GM21367 (cell line): Measurements from ENCODE around the gene PCED1A.
"Not testable (repeated sequence)": the region's sequence is repeated elsewhere in the genome, so short reads cannot be mapped to it uniquely, and the experiment has no call there.

Experiments
- ATAC-seq: cut with Tn5 transposase; IDR thresholded peaks from one replicate; pipeline ENCODE4 v1.9.1; 2021; ENCODE audit not compliant: unreplicated experiment

Gene PCED1A

GRCh38 chr20:2834401-2835110 is 5.9 kb downstream of the PCED1A start:
- ATAC-seq: no peak

- ATAC-seq: no peak
Measured at GRCh38 chr20:2833761-2834160, 6.7 kb downstream of the PCED1A start.

- not testable (repeated sequence) for ATAC-seq
Measured at GRCh38 chr20:2831206-2831605, 9.2 kb downstream of the PCED1A start.

GRCh38 chr20:2829376-2829775 is 11.1 kb downstream of the PCED1A start:
- ATAC-seq: no peak

- no peak for ATAC-seq
Measured at GRCh38 chr20:2826655-2827054, 13.8 kb downstream of the PCED1A start.

- ATAC-seq: no peak
Measured at GRCh38 chr20:2825761-2826160, 14.7 kb downstream of the PCED1A start.

GRCh38 chr20:2822073-2822472 is 18.4 kb downstream of the PCED1A start:
- no peak for ATAC-seq

- ATAC-seq: no peak
Measured at GRCh38 chr20:2820896-2821869, 19.3 kb downstream of the PCED1A start.

GRCh38 chr20:2820084-2820895 is 20.2 kb downstream of the PCED1A start:
- no peak for ATAC-seq

- ATAC-seq: no peak
Measured at GRCh38 chr20:2817891-2818595, 22.4 kb downstream of the PCED1A start.

- no peak for ATAC-seq
Measured at GRCh38 chr20:2817341-2817726, 23.1 kb downstream of the PCED1A start.

GRCh38 chr20:2816583-2817340 is 23.7 kb downstream of the PCED1A start:
- ATAC-seq: no peak

- ATAC-seq: no peak
Measured at GRCh38 chr20:2816030-2816582, 24.3 kb downstream of the PCED1A start, which contains the start of gene TMEM239. Gene TMEM239 (plus strand): TSS chr20:2816364. CDS start chr20:2816555, 191 bp downstream.

- no peak for ATAC-seq
Measured at GRCh38 chr20:2815242-2815900, 25.1 kb downstream of the PCED1A start.

GRCh38 chr20:2814587-2815051 is 25.8 kb downstream of the PCED1A start, which contains the start of gene C20orf141:
Gene C20orf141 (plus strand): TSS chr20:2814987. CDS start chr20:2815185, 198 bp downstream.
- ATAC-seq: no peak

GRCh38 chr20:2814076-2814475 is 26.4 kb downstream of the PCED1A start:
- ATAC-seq: no peak

GRCh38 chr20:2812189-2812588 is 28.3 kb downstream of the PCED1A start:
- no peak for ATAC-seq

- ATAC-seq: no peak
Measured at GRCh38 chr20:2809690-2810089, 30.8 kb downstream of the PCED1A start.

- ATAC-seq: not testable (repeated sequence)
Measured at GRCh38 chr20:2807929-2808328, 32.5 kb downstream of the PCED1A start.
